ENCODE data around the gene MFN2. TPM values are rescaled to one million over a fixed set of nuclear protein-coding genes. Genes with fewer than 3 reads are reported as not detected.

MFN2 gene
- total and polyA plus RNA-seq, 2 of the 8 experiments (the other 6 are each of a cell fraction or from before 2014, with no cell fraction given) = 34.0 to 62.5 TPM

GRCh38 chr1:12014141-12014991 is 34.1 kb downstream of the MFN2 start:
- CTCF ChIA-PET (ENCODE audit: partially characterized antibody) = interaction anchor here (0.6 to 3.9 kb wide), 4 partner anchors 17 to 145 kb away, joined by 3 to 13 read pairs (median 3); no protein-coding TSS in a partner anchor
- TF ChIP-seq RAD21 (IDR thresholded peaks at IDR 0.05 in 1 of 2, conservative IDR thresholded peaks at IDR 0.05 in 1 of 2; ENCODE audit: low read depth in 2 of 2, low read length in 2 of 2) = peak in 1 of 2 experiments; percentile 45; a peak in 2 of 4 replicates

More at GRCh38 chr1:12014141-12014991, 34.1 kb downstream of the MFN2 start:
- H3K4me1 ChIP-seq (replicated peaks in 1 of 4; ENCODE audit: control insufficient read depth in 3 of 4, insufficient read depth in 4 of 4, low read length in 3 of 4) = no peaks in the 10 kb centered on the region
- H3K4me2 ChIP-seq (ENCODE audit: insufficient read depth in 1 of 2, low read depth in 2 of 2, low read length in 2 of 2) = no peak overlapping the region
- no peak overlapping the region for H2BK15ac ChIP-seq (ENCODE audit: low read length)
- POLR2A ChIA-PET (ENCODE audit: partially characterized antibody) = interaction anchor here (0.6 to 1.2 kb wide), 5 partner anchors 24 to 196 kb away, joined by 3 to 5 read pairs (median 4); no protein-coding TSS in a partner anchor
- peaks cover 20 to 35% (median 32%) of the 10 kb centered on the region in 4 experiments; a peak in 6 of 8 replicates for H3K36me3 ChIP-seq (ENCODE audit: control insufficient read depth in 2 of 4, insufficient read depth in 4 of 4, low read length in 3 of 4)
- no peak overlapping the region for H3K9ac ChIP-seq (replicated peaks in 1 of 4; ENCODE audit: extremely low read depth in 1 of 4, low read depth in 3 of 4, low read length in 3 of 4)
- H4K91ac ChIP-seq (replicated peaks; ENCODE audit: insufficient read length, low read length) = no peak overlapping the region
- H3K4me3 ChIP-seq (ENCODE audit: extremely low read depth in 1 of 4, insufficient read depth in 2 of 4, low read depth in 3 of 4, low read length in 4 of 4) = no peak overlapping the region
- FAIRE-seq (no peak), DNase-seq (ENCODE audit: low read depth in 1 of 2, low spot score in 2 of 2) (no peak)
- H2AFZ ChIP-seq (ENCODE audit: low read length) = no peak overlapping the region
- H2BK12ac ChIP-seq (ENCODE audit: low read depth, low read length) = 0 out of 2 replicates have a peak overlapping the region, but pooled peaks have one; percentile 27
- no peak overlapping the region for H4K5ac ChIP-seq (ENCODE audit: insufficient read length, low read depth, low read length)
- H3K18ac ChIP-seq (ENCODE audit: extremely low read depth, low read length) = no peak overlapping the region
- no peaks in the 10 kb centered on the region; the same call in 1 of the 2 replicates for H3K79me1 ChIP-seq (ENCODE audit: low read depth, low read length)
- WGBS, 2 experiments (ENCODE audit: extremely low coverage in 1 of 2, insufficient coverage in 1 of 2, insufficient read length in 1 of 2, insufficient replicate concordance in 2 of 2, low coverage in 1 of 2, low lambda C conversion rate in 2 of 2, missing lambda C conversion rate in 1 of 2) = 88% methylated on average over 16 of the region's 16 CpGs; no CpG with 5 or more reads in 1 of the 2 experiments
- no peaks in the 10 kb centered on the region for H3K9me3 ChIP-seq (ENCODE audit: insufficient read depth in 2 of 2, low read depth in 1 of 2, low read length in 1 of 2)
- H3K79me2 ChIP-seq (ENCODE audit: control insufficient read depth in 1 of 2, insufficient read depth in 2 of 2, low read length in 2 of 2) = no peaks in the 10 kb centered on the region
- no peak overlapping the region for H2BK120ac ChIP-seq (replicated peaks; ENCODE audit: low read depth, low read length)
- H3K27ac ChIP-seq (ENCODE audit: low read depth, low read length) = 0 out of 2 replicates have a peak overlapping the region, but pooled peaks have one; percentile 7
- H4K20me1 ChIP-seq (replicated peaks in 1 of 2; ENCODE audit: control insufficient read depth in 1 of 2, insufficient read depth in 2 of 2, low read length in 2 of 2) = peaks cover 0 to 5% of the 10 kb centered on the region in 2 experiments
- H4K8ac ChIP-seq (ENCODE audit: extremely low read depth, insufficient read depth, low read length) = no peak overlapping the region
- no peak overlapping the region for H3K14ac ChIP-seq (ENCODE audit: insufficient read length)
- no peak overlapping the region for H3K56ac ChIP-seq (replicated peaks; ENCODE audit: insufficient read length, low read depth, low read length)
- H2AK5ac ChIP-seq (ENCODE audit: low read depth, low read length) = no peak overlapping the region
- no peak overlapping the region for H3K4ac ChIP-seq (replicated peaks; ENCODE audit: insufficient read length, low read depth, low read length)
- H3K23me2 ChIP-seq (ENCODE audit: low read depth, low read length) = no peaks in the 10 kb centered on the region; the same call in 1 of the 2 replicates
- H2BK20ac ChIP-seq (ENCODE audit: low read length) = no peak overlapping the region
- no peaks in the 10 kb centered on the region for H3K27me3 ChIP-seq (replicated peaks in 1 of 4; ENCODE audit: control insufficient read depth in 3 of 4, extremely low read depth in 1 of 4, insufficient read depth in 3 of 4, low read length in 3 of 4)
- H2BK5ac ChIP-seq (ENCODE audit: low read depth, low read length) = no peak overlapping the region
- no peak overlapping the region for H3K23ac ChIP-seq (ENCODE audit: insufficient read length)

Data from H1 (cell line).